ENCODE results near the gene PHF21B.

- TF ChIP-seq, protein P1, sequence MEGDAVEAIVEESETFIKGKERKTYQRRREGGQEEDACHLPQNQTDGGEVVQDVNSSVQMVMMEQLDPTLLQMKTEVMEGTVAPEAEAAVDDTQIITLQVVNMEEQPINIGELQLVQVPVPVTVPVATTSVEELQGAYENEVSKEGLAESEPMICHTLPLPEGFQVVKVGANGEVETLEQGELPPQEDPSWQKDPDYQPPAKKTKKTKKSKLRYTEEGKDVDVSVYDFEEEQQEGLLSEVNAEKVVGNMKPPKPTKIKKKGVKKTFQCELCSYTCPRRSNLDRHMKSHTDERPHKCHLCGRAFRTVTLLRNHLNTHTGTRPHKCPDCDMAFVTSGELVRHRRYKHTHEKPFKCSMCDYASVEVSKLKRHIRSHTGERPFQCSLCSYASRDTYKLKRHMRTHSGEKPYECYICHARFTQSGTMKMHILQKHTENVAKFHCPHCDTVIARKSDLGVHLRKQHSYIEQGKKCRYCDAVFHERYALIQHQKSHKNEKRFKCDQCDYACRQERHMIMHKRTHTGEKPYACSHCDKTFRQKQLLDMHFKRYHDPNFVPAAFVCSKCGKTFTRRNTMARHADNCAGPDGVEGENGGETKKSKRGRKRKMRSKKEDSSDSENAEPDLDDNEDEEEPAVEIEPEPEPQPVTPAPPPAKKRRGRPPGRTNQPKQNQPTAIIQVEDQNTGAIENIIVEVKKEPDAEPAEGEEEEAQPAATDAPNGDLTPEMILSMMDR (IDR thresholded peaks at IDR 0.05), result no peak
- TF ChIP-seq ZFX (IDR thresholded peaks at IDR 0.05; ENCODE audit: borderline replicate concordance), result no peak
Measured at GRCh38 chr22:44990810-44991209, 19.0 kb downstream of the PHF21B start.
